ENCODE measurements around the gene MEGF9.
"Not testable (repeated sequence)": the region's sequence is repeated elsewhere in the genome, so short reads cannot be mapped to it uniquely, and the experiment has no call there.

MEGF9 gene

DNA sequence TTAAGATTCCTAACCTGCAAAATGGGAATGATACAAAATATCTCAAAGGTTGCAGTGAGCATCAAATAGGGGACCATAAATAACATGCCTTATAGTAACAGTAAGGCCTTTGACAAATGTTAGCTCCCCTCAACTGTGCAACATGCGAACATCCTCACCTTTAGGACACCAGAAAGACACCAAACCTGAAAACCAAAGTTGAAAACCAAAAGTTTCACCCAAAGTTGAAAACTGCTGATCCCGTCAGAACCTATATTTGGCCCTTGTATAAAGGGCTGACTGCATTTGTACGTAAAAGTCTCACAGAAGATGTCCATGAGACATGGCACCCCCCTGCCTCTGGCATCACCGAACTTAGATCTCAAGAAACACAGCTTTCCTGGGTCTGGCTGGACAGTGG, 146.4 kb downstream of the MEGF9 start:
- no peak for DNase-seq

DNA sequence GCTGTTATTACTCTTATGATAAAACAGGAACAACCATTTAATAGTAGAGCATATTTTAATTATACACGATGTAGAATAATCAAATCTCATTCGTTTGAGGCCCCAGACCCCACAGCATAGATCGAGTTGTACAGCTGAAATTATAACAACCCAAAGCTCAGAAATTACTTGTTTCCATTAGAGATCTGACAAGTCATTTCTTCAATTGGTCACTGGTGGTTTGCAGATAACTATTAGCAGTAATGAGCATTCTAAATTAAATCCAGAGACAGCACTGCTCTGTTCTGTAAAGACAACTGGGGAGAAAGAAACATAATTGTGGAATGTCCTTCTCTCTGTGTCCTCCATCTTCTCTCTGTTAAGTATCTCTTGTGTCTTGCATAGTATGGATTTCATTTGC, 147.2 kb downstream of the MEGF9 start:
- no peak for DNase-seq

DNA sequence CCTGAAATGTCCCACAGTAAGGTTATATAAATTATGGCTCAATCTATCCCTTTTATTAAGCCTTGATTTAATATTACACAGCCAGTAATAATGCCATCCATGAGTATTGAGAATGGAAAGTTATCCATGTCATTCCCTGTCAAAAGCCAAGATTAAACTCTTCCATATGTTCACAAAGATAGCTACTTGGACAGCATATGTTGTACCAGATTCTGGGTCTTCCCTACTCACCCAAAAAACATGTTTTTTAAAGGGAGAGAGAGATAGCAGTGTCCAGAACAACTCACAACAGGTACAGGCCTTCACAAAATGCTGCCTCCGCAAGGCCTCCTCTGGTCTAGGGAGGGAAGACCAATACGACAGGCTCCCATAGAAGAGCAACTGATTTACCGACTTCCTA, 149.7 kb downstream of the MEGF9 start:
- DNase-seq, result no peak

DNA sequence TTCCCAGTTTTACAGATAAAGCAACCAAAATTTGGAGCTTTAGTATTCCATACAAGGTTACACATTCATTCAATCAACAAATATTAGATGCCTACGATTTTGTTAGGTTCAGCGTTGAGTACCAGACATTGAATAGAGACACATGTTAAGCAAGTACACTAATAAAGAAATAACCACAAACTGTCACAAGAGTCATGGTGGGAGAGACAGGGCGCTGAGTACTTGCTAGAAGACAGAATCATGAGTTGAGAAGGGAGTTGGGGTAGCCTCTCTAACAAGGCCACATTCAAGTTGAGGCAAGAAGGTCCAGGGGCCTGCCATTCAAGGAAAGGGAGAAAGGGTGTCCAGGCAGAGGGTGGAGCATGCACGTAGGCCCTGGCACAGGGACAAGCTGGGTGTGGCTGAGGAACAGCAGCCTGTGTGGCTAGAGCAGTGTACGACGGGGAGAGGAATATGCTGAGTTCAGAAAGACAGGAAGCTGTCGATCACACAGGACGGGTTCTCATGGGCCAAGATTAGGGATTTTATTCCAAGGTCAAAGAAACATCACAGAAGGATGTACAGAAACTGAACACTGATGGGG, 151.3 kb downstream of the MEGF9 start:
- no peak for DNase-seq

DNA sequence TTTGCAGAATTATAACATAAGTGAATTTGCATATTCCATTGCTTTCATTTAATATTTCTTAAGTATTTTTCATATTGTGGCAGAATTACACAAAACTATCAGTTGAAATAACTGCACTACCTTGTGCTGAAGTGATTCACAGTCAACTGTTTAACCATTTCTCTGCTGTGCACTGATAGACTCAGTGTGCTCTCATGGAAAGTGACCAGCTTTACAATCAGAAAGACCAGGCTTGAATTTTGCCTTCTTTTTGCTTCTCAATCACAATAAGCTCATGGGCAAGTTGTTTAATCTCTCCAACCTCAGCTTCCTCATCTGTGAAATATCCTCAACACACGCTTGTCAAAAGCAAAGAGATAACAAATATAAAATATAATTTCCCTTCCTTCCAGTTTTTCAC, 152.6 kb downstream of the MEGF9 start:
- no peak for DNase-seq

DNA sequence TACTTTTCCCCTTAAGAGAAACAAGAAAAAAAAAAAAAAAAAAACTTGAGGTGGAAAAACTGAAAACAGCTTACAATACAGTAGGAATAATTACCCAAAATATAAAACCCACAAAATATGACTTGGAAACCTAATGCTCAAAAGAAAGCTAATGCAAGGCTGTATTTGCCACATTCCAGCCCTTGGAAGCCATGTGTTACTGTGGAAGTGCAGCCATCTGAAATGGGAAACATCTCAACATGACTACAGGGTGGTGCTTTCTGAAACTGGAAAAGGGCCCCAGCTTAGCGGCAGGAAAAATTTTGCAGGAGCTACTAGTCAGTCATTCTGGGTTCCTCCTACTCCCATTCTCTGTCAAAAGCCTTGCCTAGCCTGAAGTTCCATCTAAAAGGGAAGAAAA, 154.7 kb downstream of the MEGF9 start:
- no peak for DNase-seq

DNA sequence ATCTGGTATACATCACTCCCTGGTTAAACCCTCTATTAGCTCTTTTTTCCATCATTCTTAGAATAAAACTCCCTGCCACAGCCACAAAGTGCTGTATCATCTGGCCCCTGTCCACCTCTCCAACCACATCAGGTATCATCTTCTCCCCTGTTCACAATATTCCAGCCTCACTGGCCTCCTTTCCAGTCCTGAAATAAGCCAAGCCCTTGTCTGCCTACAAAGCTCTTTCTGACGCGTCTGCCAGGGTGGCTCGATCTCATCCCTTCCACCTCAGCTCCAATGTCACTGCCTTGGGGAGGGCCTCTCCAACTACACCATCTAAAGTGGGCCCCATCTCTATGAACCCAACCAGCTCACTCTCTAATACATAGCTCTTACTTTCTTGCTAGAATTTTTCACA, 155.8 kb downstream of the MEGF9 start:
- no peak for DNase-seq

DNA sequence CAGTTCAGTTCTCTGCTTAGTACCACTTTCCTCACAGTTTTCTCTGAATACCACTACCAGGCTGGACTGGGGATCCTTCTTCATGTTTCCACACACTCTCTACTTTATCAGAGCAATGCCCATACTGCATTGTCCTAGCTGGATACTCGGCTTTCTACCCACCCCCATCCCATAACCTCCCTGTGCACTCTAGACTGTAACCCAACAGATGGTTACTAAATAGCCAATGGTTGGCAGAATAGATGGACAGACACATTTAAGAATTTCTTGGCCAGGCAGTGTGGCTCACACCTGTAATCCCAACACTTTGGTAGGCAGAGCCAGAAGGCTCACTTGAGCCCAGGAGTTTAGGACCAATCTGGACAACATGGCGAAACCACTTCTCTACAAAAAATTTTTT, 157.1 kb downstream of the MEGF9 start:
- no peak for DNase-seq

DNA sequence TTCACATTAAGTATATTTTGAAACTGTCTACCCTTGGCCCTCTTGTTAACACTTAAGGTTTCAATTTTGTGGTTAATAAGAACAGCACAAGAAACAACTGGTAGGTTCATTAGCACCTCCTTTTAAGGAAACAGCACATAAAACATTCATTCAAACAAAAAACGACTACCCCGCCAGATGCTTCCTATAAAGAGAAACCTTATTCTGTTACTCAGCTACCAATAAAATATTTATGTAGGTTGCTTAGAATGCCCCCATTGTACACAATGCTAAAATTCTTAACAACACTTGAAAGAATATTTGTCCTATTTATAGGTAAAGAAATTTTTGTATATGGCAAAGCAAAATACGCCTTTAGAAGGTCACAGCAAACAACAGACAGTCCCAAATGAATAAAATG, 157.5 kb downstream of the MEGF9 start:
- DNase-seq, result no peak

DNA sequence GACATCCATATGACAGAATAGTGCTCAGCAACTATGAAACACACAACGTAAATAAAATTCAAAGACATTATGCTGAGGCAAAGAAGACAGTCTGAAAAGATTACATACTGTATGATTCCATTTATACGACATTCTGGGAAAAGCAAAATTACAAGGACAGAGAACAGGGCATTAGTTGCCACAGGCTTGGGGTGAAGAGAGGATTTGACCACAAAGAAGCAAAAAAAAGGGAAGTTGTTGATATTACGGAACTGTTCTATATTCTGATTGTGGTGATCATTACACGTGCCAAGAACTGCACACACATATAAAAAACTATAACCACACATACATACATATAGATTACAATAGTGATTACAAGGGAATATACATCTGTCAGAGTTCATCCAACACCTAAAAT, 158.4 kb downstream of the MEGF9 start:
- DNase-seq, result no peak

DNA sequence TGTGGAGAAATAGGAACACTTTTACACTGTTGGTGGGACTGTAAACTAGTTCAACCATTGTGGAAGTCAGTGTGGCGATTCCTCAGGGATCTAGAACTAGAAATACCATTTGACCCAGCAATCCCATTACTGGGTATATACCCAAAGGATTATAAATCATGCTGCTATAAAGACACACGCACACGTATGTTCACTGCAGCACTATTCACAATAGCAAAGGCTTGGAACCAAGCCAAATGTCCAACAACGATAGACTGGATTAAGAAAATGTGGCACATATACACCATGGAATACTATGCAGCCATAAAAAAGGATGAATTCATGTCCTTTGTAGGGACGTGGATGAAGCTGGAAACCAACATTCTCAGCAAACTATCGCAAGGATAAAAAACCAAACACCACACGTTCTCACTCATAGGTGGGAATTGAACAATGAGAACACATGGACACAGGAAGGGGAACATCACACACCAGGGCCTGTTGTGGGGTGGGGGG, 162.0 kb downstream of the MEGF9 start:
- DNase-seq, result not testable (repeated sequence)
